ENCODE measurements around the gene ZDHHC17.

DNA sequence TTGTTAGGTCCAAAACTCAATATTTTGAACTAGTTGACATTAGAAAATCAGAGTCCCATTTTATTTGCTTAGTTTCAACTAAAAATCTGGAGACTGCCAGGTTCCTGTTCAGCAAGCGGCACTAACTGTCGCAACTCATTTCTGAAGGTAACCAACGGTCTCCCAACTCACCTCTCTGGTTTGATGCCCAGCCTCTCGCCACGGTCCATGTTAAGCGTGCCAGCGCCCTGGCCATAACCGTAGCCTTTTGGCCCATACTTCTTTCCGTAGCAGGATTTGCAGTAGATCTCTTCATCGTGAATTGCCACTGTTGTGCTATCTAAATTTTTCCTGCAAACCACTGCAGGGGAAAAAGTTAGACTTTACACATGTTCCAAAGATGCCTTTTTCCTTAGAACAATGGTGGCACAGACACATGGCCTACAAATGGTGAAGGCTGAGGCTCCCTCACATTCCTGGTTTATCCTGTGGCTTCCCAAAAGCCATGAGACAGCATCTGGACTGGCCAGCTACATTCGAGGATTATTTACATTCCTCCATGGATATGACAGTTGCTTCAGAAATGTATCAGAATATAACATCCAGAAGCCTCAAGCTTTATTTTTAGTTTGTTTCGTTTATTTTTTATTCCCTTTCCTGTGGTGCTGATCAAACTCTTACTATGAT, 99.2 kb downstream of the ZDHHC17 start:
- TF ChIP-seq, protein P1, sequence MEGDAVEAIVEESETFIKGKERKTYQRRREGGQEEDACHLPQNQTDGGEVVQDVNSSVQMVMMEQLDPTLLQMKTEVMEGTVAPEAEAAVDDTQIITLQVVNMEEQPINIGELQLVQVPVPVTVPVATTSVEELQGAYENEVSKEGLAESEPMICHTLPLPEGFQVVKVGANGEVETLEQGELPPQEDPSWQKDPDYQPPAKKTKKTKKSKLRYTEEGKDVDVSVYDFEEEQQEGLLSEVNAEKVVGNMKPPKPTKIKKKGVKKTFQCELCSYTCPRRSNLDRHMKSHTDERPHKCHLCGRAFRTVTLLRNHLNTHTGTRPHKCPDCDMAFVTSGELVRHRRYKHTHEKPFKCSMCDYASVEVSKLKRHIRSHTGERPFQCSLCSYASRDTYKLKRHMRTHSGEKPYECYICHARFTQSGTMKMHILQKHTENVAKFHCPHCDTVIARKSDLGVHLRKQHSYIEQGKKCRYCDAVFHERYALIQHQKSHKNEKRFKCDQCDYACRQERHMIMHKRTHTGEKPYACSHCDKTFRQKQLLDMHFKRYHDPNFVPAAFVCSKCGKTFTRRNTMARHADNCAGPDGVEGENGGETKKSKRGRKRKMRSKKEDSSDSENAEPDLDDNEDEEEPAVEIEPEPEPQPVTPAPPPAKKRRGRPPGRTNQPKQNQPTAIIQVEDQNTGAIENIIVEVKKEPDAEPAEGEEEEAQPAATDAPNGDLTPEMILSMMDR (conservative IDR thresholded peaks at IDR 0.05; ENCODE audit: low read length), result no peak
- no peak for TF ChIP-seq EZH2phosphoT487 (IDR thresholded peaks at IDR 0.05; ENCODE audit: borderline replicate concordance)
